Nucleus accumbens (tissue), 56 donors: ENCODE data around the gene CFAP43.

Experiments used
- DNase-seq, 56 donors: peaks; one replicate each; lab custom pipeline; 2025; lab: John Stamatoyannopoulos, UW

The CFAP43 gene

GRCh38 chr10:104150139-104150538 lies 82.0 kb downstream of the CFAP43 start:
- DNase-seq: no peak

- peak in 38 of 56 donors; percentile 5 to 84 (median 37) for DNase-seq
Observed at GRCh38 chr10:104146882-104147281, 85.3 kb downstream of the CFAP43 start.

- no peak for DNase-seq
Observed at GRCh38 chr10:104144931-104145330, 87.2 kb downstream of the CFAP43 start.

GRCh38 chr10:104143829-104144228 lies 88.3 kb downstream of the CFAP43 start:
- DNase-seq: no peak

GRCh38 chr10:104142081-104142480 lies 90.1 kb downstream of the CFAP43 start:
- DNase-seq: no peak

GRCh38 chr10:104139221-104139620 lies 92.9 kb downstream of the CFAP43 start:
- DNase-seq: no peak

- DNase-seq: no peak
Observed at GRCh38 chr10:104138131-104138530, 94.0 kb downstream of the CFAP43 start.

- DNase-seq: no peak
Observed at GRCh38 chr10:104130041-104130440, 102.1 kb downstream of the CFAP43 start.

- no peak for DNase-seq
Observed at GRCh38 chr10:104128214-104128613, 104.0 kb downstream of the CFAP43 start.

GRCh38 chr10:104127411-104127810 lies 104.8 kb downstream of the CFAP43 start:
- DNase-seq: peak in 13 of 56 donors; percentile 3 to 56 (median 12)

GRCh38 chr10:104123397-104123796 lies 108.8 kb downstream of the CFAP43 start:
- DNase-seq: no peak

GRCh38 chr10:104122225-104123107 lies 109.7 kb downstream of the CFAP43 start:
- DNase-seq: peak in 7 of 56 donors; percentile 28 to 84 (median 51)

- DNase-seq: peak; percentile 84 to 100 (median 98)
Observed at GRCh38 chr10:104121485-104122224, 110.5 kb downstream of the CFAP43 start, which contains the start of gene SFR1. TSS of gene SFR1 (plus strand) at chr10:104122171. CDS start at chr10:104122184, 13 bp downstream.

GRCh38 chr10:104120903-104121484 lies 111.2 kb downstream of the CFAP43 start:
- peak in 55 of 56 donors; percentile 18 to 81 (median 59) for DNase-seq

GRCh38 chr10:104120512-104120902 lies 111.7 kb downstream of the CFAP43 start:
- no peak for DNase-seq

GRCh38 chr10:104119996-104120395 lies 112.2 kb downstream of the CFAP43 start:
- no peak for DNase-seq

- DNase-seq: peak in 21 of 56 donors; percentile 1 to 77 (median 14)
Observed at GRCh38 chr10:104117839-104118323, 114.3 kb downstream of the CFAP43 start.

GRCh38 chr10:104113376-104113956 lies 118.7 kb downstream of the CFAP43 start:
- no peak for DNase-seq

- DNase-seq: no peak
Observed at GRCh38 chr10:104109908-104110662, 122.1 kb downstream of the CFAP43 start.

- DNase-seq: no peak
Observed at GRCh38 chr10:104104926-104105325, 127.2 kb downstream of the CFAP43 start.
